Pancreas (tissue), 10 donors: Measurements from ENCODE around the gene PDGFC. TPM values are rescaled to one million over a fixed set of nuclear protein-coding genes. Genes with fewer than 3 reads are reported as not detected.

Experiments
- ATAC-seq, 4 donors: fragments of 200-7000 bp; cut with Tn5 transposase; one replicate each; pipeline versions ENCODE4 v1.8.0 to v1.9.1; 2020; ENCODE audit warnings: mild to moderate bottlenecking in 4 of 4, moderate library complexity in 4 of 4
- DNase-seq, 6 donors: peaks; one replicate each; pipeline ENCODE4 v3.0.0-alpha.2; 2020
- FAIRE-seq: peaks from 2 replicates; lab custom pipeline; 2012; peaks lifted over from hg19 to GRCh38; lab: Jason Lieb, UNC
- H3K27ac ChIP-seq, 4 donors: fragments of 200-600 bp; sonication (generic); 1 replicate in 3 of 4; 2 replicates in 1 of 4; pipeline versions ENCODE4 v1.5.0 to v1.8.0; 2020
- H3K27me3 ChIP-seq, 4 donors: fragments of 200-600 bp; one replicate each; pipeline ENCODE4 v1.8.0; 2021
- H3K36me3 ChIP-seq, 3 donors: fragments of 200-600 bp; sonication (generic) in 1 of 3; one replicate each; pipeline versions ENCODE4 v1.5.0 to v1.8.0; 2020 to 2021
- H3K4me1 ChIP-seq, 3 donors: fragments of 200-600 bp; one replicate each; pipeline ENCODE4 v1.8.0; 2021
- H3K4me3 ChIP-seq, 4 donors: fragments of 200-600 bp; sonication (generic) in 2 of 4; one replicate each; pipeline versions ENCODE4 v1.5.0 to v1.8.0; 2020 to 2021
- H3K9me3 ChIP-seq, 4 donors: fragments of 200-600 bp; one replicate each; pipeline ENCODE4 v1.8.0; 2021
- WGBS, 2 donors: extraction: QIAGEN DNeasy Blood & Tissue Kit; methylation state at CpG; one replicate each; pipeline ENCODE4 v1.1.7; 2013; 5-methylcytosine and 5-hydroxymethylcytosine counted together
- intact Hi-C, 3 donors: fragments of 100-400 bp; cut with DNase I; formaldehyde crosslinking; loops; one replicate each; pipeline versions ENCODE4 v1.11.1 to v1.14.2; 2022
- polyA plus RNA-seq, 2 donors: library from polyadenylated mRNA; stranded (reverse); fragments of 200-250 nt; gene quantifications; one replicate each; pipeline ENCODE4 v1.2.3, GENCODE V29; 2013
- total RNA-seq, 6 donors: library from RNA; stranded (reverse); fragmentation: NEBNext Ultra II Directional in 4 of 6; extraction: Animal tissue kit (Norgen Biotek cat#: 25700) in 4 of 6; gene quantifications; one replicate each; pipeline versions ENCODE4 v1.2.1 to v1.2.4, GENCODE V29; 2021 to 2023
- TF ChIP-seq, protein P1 (sequence below), 4 donors: fragments of 200-600 bp; sonication (generic) in 3 of 4; IDR thresholded peaks; one replicate each; pipeline versions ENCODE4 v1.5.0 to v1.8.0; 2021; ENCODE audit warnings: antibody characterized with exemption in 4 of 4
- donor health status: healthy with polysubstance abuse.
- donor health status: DM: no; HTN: no; CAD: no; lungs with moderate emphysema.
- donor health status: DM: no; HTN: no; CAD: no.
- donor health status: control.
- donor health status: control.
- donor health status: Bipolar disorder and iron deficiency.
- donor health status: DM: yes; HTN: yes; CAD: no.
- donor health status: DM: no; HTN: no; CAD: no.
- donor health status: DM: no; HTN: no; CAD: no.
- donor health status: DM: yes; HTN: yes; CAD: no.

The PDGFC gene
- total and polyA plus RNA-seq, 8 donors, result 4.3 to 32.9 (median 12.9) TPM

DNA sequence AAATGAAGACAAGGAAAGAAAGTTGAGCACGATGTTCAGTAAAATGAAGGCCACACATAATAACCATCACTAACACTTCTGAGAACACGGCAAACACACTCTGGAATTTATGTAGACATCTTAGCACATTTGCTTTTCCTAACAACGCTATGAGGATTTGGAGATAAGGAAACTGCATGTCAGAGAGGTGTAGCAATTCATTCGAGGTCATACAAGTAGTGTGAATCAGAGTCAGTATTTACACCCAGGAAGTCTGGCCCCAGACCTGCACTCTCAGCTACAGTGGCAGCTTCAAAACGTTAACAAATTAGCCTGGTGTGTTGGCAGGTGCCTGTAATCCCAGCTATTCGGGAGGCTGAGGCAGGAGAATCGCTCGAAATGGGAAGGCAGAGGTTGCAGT, 253.4 kb downstream of the PDGFC start:
- TF ChIP-seq, protein P1, sequence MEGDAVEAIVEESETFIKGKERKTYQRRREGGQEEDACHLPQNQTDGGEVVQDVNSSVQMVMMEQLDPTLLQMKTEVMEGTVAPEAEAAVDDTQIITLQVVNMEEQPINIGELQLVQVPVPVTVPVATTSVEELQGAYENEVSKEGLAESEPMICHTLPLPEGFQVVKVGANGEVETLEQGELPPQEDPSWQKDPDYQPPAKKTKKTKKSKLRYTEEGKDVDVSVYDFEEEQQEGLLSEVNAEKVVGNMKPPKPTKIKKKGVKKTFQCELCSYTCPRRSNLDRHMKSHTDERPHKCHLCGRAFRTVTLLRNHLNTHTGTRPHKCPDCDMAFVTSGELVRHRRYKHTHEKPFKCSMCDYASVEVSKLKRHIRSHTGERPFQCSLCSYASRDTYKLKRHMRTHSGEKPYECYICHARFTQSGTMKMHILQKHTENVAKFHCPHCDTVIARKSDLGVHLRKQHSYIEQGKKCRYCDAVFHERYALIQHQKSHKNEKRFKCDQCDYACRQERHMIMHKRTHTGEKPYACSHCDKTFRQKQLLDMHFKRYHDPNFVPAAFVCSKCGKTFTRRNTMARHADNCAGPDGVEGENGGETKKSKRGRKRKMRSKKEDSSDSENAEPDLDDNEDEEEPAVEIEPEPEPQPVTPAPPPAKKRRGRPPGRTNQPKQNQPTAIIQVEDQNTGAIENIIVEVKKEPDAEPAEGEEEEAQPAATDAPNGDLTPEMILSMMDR (IDR thresholded peaks at IDR 0.05), result no peak
- Histone ChIP-seq H3K4me1 (no peaks in the 10 kb centered on the region), H3K4me3 (no peak overlapping the region), H3K27ac (no peak overlapping the region), H3K9me3 (no peaks in the 10 kb centered on the region), H3K27me3 (peaks cover 0 to 4% (median 0%) of the 10 kb centered on the region in 4 donors), H3K36me3 (no peaks in the 10 kb centered on the region)
- no peak for DNase-seq
- no peak for FAIRE-seq
- ATAC-seq, result no peak
- WGBS, 2 donors, result 68 to 71% methylated on average over 8 of the region's 8 CpGs
- intact Hi-C loops, result no loop called here

DNA sequence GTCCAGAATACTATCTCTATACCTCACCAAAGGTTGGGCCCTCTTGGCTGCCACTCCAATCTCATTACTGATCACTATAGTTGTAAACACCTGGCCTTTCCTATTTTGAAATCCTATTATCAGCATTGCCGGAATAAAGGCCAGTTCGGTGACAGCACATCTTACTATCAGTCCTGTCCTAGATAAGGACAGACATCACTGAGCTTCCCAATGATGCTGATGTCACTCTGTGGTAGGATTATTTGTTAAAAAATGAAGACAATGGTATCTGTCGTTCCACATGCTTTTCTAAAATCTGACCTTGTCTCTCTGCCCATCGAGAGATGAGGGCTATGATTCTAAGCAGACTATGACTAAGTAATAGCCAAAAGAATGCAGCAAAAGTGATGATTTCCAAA, 260.4 kb downstream of the PDGFC start:
- DNase-seq (no peak), ATAC-seq (no peak), FAIRE-seq (no peak)
- Histone ChIP-seq H3K27me3 (peaks cover 0 to 4% (median 0%) of the 10 kb centered on the region in 4 donors), H3K27ac (no peak overlapping the region), H3K4me1 (no peaks in the 10 kb centered on the region), H3K36me3 (no peaks in the 10 kb centered on the region), H3K4me3 (no peak overlapping the region), H3K9me3 (no peaks in the 10 kb centered on the region)
- intact Hi-C loops, result no loop called here
- 76 to 90% methylated on average over 4 of the region's 4 CpGs for WGBS, 2 donors
- TF ChIP-seq, protein P1 (IDR thresholded peaks at IDR 0.05), result no peak

Other genes with a start within 250 kb of the PDGFC start
- 10 to 100 TPM in 1 of 6 donors, 1 to 10 TPM in 5; 4.2 to 11.3 (median 7.7) TPM for gene GLRB, start 104.4 kb upstream of the PDGFC start, total RNA-seq
- gene GLRB, start 104.4 kb upstream of the PDGFC start, polyA plus RNA-seq, result 1 to 10 TPM; 4.1 to 7.1 TPM
- 1 to 10 TPM in 4 of 6 donors, under 1 TPM in 2; 0.69 to 2.2 (median 1.5) TPM for gene GRIA2, start 248.9 kb upstream of the PDGFC start, total RNA-seq
- gene GRIA2, start 248.9 kb upstream of the PDGFC start, polyA plus RNA-seq, result 1 to 10 TPM; 1.1 to 6.0 TPM